Prostate gland (tissue), 2 donors: ENCODE results near the gene PPP2R3C.
A peak's percentile ranks its signal among the peaks of the same experiment; 100 is the strongest.

Source experiments
- POLR2A ChIP-seq: fragments of 450-650 bp; IDR thresholded peaks from one replicate; pipeline ENCODE4 v1.6.1; 2016; ENCODE audit warnings: antibody characterized with exemption, mild to moderate bottlenecking
- TF ChIP-seq, protein P1 (sequence below), 4 experiments: fragments of 200-600 bp in 2 of 4; fragments of 450-650 bp in 2 of 4; sonication (generic) in 2 of 4; IDR thresholded peaks; 1 replicate in 3 of 4; 2 replicates in 1 of 4; pipeline ENCODE4 v1.5.1; 2016 to 2019; ENCODE audit warnings: antibody characterized with exemption in 4 of 4, mild to moderate bottlenecking in 2 of 4, moderate library complexity in 2 of 4

GRCh38 chr14:35046751-35047536, 74.8 kb downstream of the PPP2R3C start:
- TF ChIP-seq, protein P1, sequence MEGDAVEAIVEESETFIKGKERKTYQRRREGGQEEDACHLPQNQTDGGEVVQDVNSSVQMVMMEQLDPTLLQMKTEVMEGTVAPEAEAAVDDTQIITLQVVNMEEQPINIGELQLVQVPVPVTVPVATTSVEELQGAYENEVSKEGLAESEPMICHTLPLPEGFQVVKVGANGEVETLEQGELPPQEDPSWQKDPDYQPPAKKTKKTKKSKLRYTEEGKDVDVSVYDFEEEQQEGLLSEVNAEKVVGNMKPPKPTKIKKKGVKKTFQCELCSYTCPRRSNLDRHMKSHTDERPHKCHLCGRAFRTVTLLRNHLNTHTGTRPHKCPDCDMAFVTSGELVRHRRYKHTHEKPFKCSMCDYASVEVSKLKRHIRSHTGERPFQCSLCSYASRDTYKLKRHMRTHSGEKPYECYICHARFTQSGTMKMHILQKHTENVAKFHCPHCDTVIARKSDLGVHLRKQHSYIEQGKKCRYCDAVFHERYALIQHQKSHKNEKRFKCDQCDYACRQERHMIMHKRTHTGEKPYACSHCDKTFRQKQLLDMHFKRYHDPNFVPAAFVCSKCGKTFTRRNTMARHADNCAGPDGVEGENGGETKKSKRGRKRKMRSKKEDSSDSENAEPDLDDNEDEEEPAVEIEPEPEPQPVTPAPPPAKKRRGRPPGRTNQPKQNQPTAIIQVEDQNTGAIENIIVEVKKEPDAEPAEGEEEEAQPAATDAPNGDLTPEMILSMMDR (IDR thresholded peaks at IDR 0.05), result peak in 1 of 4 experiments; percentile 19
- no peak for TF ChIP-seq POLR2A
